Gastroesophageal sphincter (tissue), 3 donors: ENCODE results near the gene PRKN.

Experiments
- CTCF ChIP-seq, 4 experiments: fragments of 200-600 bp in 2 of 4; fragments of 450-650 bp in 2 of 4; sonication (generic) in 1 of 4; IDR thresholded peaks; one replicate each; pipeline ENCODE4 v1.5.1; 2017 to 2019; ENCODE audit warnings: antibody characterized with exemption in 4 of 4, mild to moderate bottlenecking in 2 of 4, moderate library complexity in 2 of 4
- POLR2A ChIP-seq, 2 donors: fragments of 450-650 bp; IDR thresholded peaks; one replicate each; pipeline ENCODE4 v1.6.1; 2017; ENCODE audit warnings: antibody characterized with exemption in 2 of 2, mild to moderate bottlenecking in 2 of 2, moderate library complexity in 1 of 2

DNA sequence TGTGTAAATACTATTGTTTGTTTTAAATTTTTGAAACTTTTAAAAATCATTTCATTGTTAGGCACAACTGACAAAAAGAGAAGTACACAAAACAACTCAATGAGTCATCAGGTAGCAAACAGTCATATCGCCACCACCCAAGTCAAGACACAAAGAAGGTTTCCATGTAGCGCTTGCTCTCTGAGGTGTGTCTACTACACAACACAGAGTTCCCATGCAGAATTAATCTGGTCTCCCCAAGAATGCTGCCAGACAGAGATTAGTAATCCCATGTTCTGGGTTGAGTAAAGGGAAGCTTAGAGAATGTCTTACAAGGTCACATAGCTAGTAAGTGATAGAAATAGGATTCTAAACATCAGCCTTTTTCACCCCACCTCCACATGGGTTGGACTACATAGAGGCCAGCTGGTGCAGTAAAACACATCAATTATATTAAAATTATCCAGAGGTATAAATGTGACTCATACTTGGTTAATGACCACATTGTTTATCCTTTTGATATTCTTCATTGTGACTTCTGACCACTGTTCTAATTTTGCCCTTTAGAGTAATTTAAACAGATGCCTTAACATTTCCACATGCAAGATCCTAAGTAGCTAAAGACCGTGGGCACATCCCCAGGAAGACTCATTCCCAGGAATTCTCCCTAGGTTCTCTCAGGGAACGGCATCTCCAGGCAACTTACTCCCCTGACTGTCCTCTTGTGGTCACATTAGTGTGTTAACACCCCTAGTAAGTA lies 413.5 kb downstream of the PRKN start:
- TF ChIP-seq POLR2A (IDR thresholded peaks at IDR 0.05) (no peak), CTCF (IDR thresholded peaks at IDR 0.05) (no peak)
